IMR-90 (cell line): Measurements from ENCODE around the gene NAXE. TPM values are rescaled to one million over a fixed set of nuclear protein-coding genes. Genes with fewer than 3 reads are reported as not detected.

Source experiments
- ATAC-seq: fragments of 200-7000 bp; cut with Tn5 transposase; 2 replicates; pipeline ENCODE4 v1.9.1; 2020; ENCODE audit warnings: low read depth, mild to moderate bottlenecking, moderate library complexity
- BruUV-seq: library from RNA; stranded (reverse); fragments of 400-500 nt; replicated peaks from 2 replicates; lab custom pipeline; 2021; lab: Mats Ljungman, UMichigan
- CTCF ChIA-PET: fragments of 300-600 bp; formaldehyde crosslinking; extraction: SDS; loops from one replicate; lab custom pipeline; 2021; ENCODE audit warnings: antibody characterized with exemption; lab: Yijun Ruan, JAX
- POLR2A ChIA-PET: fragments of 300-600 bp; sonication (Branson Sonifier 250); formaldehyde crosslinking; loops from one replicate; lab custom pipeline; 2022; ENCODE audit warnings: antibody characterized with exemption; ENCODE audit not compliant: unreplicated experiment; lab: Charles Lee
- DNase-seq: peaks from one replicate; pipeline ENCODE4 v3.0.0; 2013
- H2AFZ ChIP-seq: replicated peaks from 2 replicates; pipeline ENCODE3; 2013; ENCODE audit warnings: low read length, mild to moderate bottlenecking; ENCODE audit not compliant: poor library complexity
- H2AK5ac ChIP-seq: 2 replicates; pipeline ENCODE4 v1.6.1; 2013; ENCODE audit warnings: low read depth, low read length, inconsistent platforms
- H2AK9ac ChIP-seq: replicated peaks from 2 replicates; pipeline ENCODE3; 2013; ENCODE audit warnings: mild to moderate bottlenecking, low read depth, low read length, moderate library complexity; ENCODE audit not compliant: poor library complexity
- H2BK120ac ChIP-seq: 2 replicates; pipeline ENCODE4 v1.6.1; 2013; ENCODE audit warnings: low read depth, low read length, inconsistent platforms
- H2BK15ac ChIP-seq: 3 replicates; pipeline ENCODE4 v1.6.1; 2013; ENCODE audit warnings: low read depth, low read length, inconsistent platforms
- H2BK20ac ChIP-seq: 2 replicates; pipeline ENCODE4 v1.6.1; 2013; ENCODE audit warnings: low read depth, mild to moderate bottlenecking, inconsistent platforms, low read length, moderate library complexity
- H2BK5ac ChIP-seq: 2 replicates; pipeline ENCODE4 v1.6.1; 2013; ENCODE audit warnings: mild to moderate bottlenecking, low read depth, low read length, inconsistent platforms; ENCODE audit not compliant: poor library complexity, severe bottlenecking
- H3K14ac ChIP-seq: replicated peaks from 2 replicates; pipeline ENCODE4 v1.6.1; 2013; ENCODE audit warnings: low read depth, low read length, inconsistent platforms
- H3K18ac ChIP-seq: 2 replicates; pipeline ENCODE4 v1.6.1; 2013; ENCODE audit warnings: low read depth, low read length, control low read depth
- H3K23ac ChIP-seq: 2 replicates; pipeline ENCODE4 v1.6.1; 2013; ENCODE audit warnings: low read depth, low read length, inconsistent platforms
- H3K27ac ChIP-seq: 2 replicates; pipeline ENCODE4 v1.5.1; 2013; ENCODE audit warnings: mild to moderate bottlenecking, control low read depth, low read length; ENCODE audit not compliant: insufficient read depth
- H3K27me3 ChIP-seq: 2 replicates; pipeline ENCODE4 v1.6.1; 2013; ENCODE audit warnings: low read length; ENCODE audit not compliant: control insufficient read depth, insufficient read depth
- H3K36me3 ChIP-seq: 2 replicates; pipeline ENCODE4 v1.6.1; 2013; ENCODE audit warnings: low read length, mixed read lengths; ENCODE audit not compliant: control insufficient read depth, insufficient read depth
- H3K4ac ChIP-seq: 2 replicates; pipeline ENCODE4 v1.6.1; 2013; ENCODE audit warnings: low read depth, low read length, inconsistent platforms
- H3K4me1 ChIP-seq: 2 replicates; pipeline ENCODE4 v1.6.1; 2013; ENCODE audit warnings: low read length, mixed read lengths; ENCODE audit not compliant: control insufficient read depth, insufficient read depth
- H3K4me2 ChIP-seq: 2 replicates; pipeline ENCODE4 v1.6.1; 2013; ENCODE audit warnings: low read depth, mild to moderate bottlenecking, control low read depth, low read length, moderate library complexity
- H3K4me3 ChIP-seq: 2 replicates; pipeline ENCODE4 v1.5.1; 2013; ENCODE audit warnings: low read depth, mild to moderate bottlenecking, control low read depth, low read length, moderate library complexity; ENCODE audit not compliant: insufficient read depth
- H3K56ac ChIP-seq: 2 replicates; pipeline ENCODE4 v1.6.1; 2013; ENCODE audit warnings: low read length, inconsistent platforms; ENCODE audit not compliant: insufficient read depth; ENCODE audit errors: extremely low read depth
- H3K79me1 ChIP-seq, 2 experiments: 2 replicates each; pipeline ENCODE4 v1.6.1; 2013; ENCODE audit warnings: low read length in 2 of 2, inconsistent platforms in 1 of 2, low read depth in 1 of 2
- H3K9ac ChIP-seq: 2 replicates; pipeline ENCODE4 v1.6.1; 2013; ENCODE audit warnings: low read depth, low read length, control low read depth
- H3K9me1 ChIP-seq: 2 replicates; pipeline ENCODE4 v1.6.1; 2013; ENCODE audit warnings: low read length, inconsistent platforms; ENCODE audit not compliant: insufficient read depth
- H3K9me3 ChIP-seq: 2 replicates; pipeline ENCODE4 v1.6.1; 2013; ENCODE audit warnings: low read length; ENCODE audit not compliant: control insufficient read depth, insufficient read depth
- H4K20me1 ChIP-seq: 2 replicates; pipeline ENCODE4 v1.6.1; 2013; ENCODE audit warnings: low read length, inconsistent platforms; ENCODE audit not compliant: insufficient read depth
- H4K5ac ChIP-seq: 2 replicates; pipeline ENCODE4 v1.6.1; 2013; ENCODE audit warnings: mild to moderate bottlenecking, low read depth, low read length, control low read depth
- H4K8ac ChIP-seq, 2 experiments: 2 replicates each; pipeline ENCODE4 v1.6.1; 2013; ENCODE audit warnings: low read depth in 2 of 2, low read length in 2 of 2, control low read depth in 1 of 2, inconsistent platforms in 1 of 2
- H4K91ac ChIP-seq: 2 replicates; pipeline ENCODE4 v1.6.1; 2013; ENCODE audit warnings: low read depth, low read length, inconsistent platforms; ENCODE audit not compliant: insufficient read depth
- BHLHE40 ChIP-seq: fragments of 150-350 bp; IDR thresholded peaks from 2 replicates; pipeline ENCODE4 v1.6.1; 2016; ENCODE audit warnings: mild to moderate bottlenecking, low read depth, low read length
- MXI1 ChIP-seq: IDR thresholded peaks from 2 replicates; pipeline ENCODE4 v1.6.1; 2012; ENCODE audit warnings: low read depth, mild to moderate bottlenecking, low read length, moderate library complexity, borderline replicate concordance
- RAD21 ChIP-seq: IDR thresholded peaks from 2 replicates; pipeline ENCODE4 v1.6.1; 2012; ENCODE audit warnings: low read length, improper control_type of control experiment
- WGBS, 2 experiments: methylation state at CpG; one replicate each; pipeline versions ENCODE4 v1.1.5 to v1.1.7; 2013; ENCODE audit warnings: missing lambda C conversion rate in 2 of 2; ENCODE audit not compliant: insufficient read length in 1 of 2; ENCODE audit errors: extremely low coverage in 2 of 2; 5-methylcytosine and 5-hydroxymethylcytosine counted together
- dilution Hi-C: fragments of 300-500 bp; cut with HindIII; formaldehyde crosslinking; loops from one replicate; pipeline ENCODE4 v1.14.3; 2018; ENCODE audit warnings: low sequenced_read_pairs; ENCODE audit not compliant: unreplicated experiment
- in situ Hi-C: fragments of 300-500 bp; cut with MboI; formaldehyde crosslinking; loops from 3 replicates; pipeline ENCODE4 v1.14.3; 2019; ENCODE audit warnings: low sequenced_read_pairs, inconsistent platforms, mixed read lengths
- intact Hi-C: fragments of 100-400 bp; cut with micrococcal nuclease; formaldehyde crosslinking; loops from 2 replicates; pipeline ENCODE4 v1.10.0; 2022
- polyA plus RNA-seq, 3 experiments: library from polyadenylated mRNA; depleted of rRNA; stranded (reverse); fragments of >200 nt; gene quantifications; 2 replicates each; pipeline ENCODE4 v1.2.3, GENCODE V29; 2012; ENCODE audit warnings: low replicate concordance in 1 of 3
- total RNA-seq: library from RNA; depleted of rRNA; stranded (reverse); fragments of >200 nt; gene quantifications from 2 replicates; pipeline ENCODE4 v1.2.3, GENCODE V29; 2012
- TF ChIP-seq, protein P1 (sequence below): fragments of 150-350 bp; IDR thresholded peaks from 2 replicates; pipeline ENCODE4 v1.6.1; 2016; ENCODE audit warnings: low read depth, mild to moderate bottlenecking, low read length, moderate library complexity, borderline replicate concordance

The NAXE gene
- total and polyA plus RNA-seq, 2 of the 4 experiments (the other 2 are of a cell fraction), result 61.0 to 74.2 TPM

DNA sequence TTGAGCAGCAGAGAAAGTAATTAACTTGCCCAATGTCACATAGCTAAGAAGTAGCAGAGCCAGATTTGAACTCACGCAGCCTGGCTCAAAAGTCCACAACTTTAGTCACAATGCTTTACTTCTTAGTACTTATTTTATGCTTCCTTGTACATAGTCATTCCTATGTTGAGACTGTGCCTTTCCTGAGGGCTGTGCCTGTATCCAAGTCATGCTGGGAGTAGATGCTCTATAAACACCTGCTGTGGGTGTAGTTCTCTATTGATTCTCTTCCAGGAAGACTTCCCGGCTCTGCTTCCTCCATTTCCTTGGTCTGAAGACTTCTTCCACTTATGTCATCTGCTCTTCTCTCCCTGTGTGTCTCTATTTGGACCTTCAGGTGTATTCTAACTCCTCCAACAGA lies 35.9 kb upstream of the NAXE start:
- Histone ChIP-seq H4K5ac (no peak overlapping the region), H2AFZ (no peak overlapping the region), H3K27ac (no peak overlapping the region), H3K4ac (no peak overlapping the region), H3K9me3 (no peaks in the 10 kb centered on the region), H3K4me3 (no peak overlapping the region), H3K9me1 (peaks cover 8% of the 10 kb centered on the region), H2AK9ac (no peak overlapping the region), H3K27me3 (no peaks in the 10 kb centered on the region), H2BK5ac (no peak overlapping the region), H3K4me1 (peaks cover 1% of the 10 kb centered on the region; the same call in 1 of the 2 replicates), H2AK5ac (no peak overlapping the region), H2BK20ac (no peak overlapping the region), H3K23ac (no peak overlapping the region), H3K79me1 (peaks cover 0 to 22% of the 10 kb centered on the region in 2 experiments; a peak in 2 of 4 replicates), H2BK15ac (no peak overlapping the region), H3K18ac (no peak overlapping the region), H3K9ac (no peak overlapping the region), H2BK120ac (no peak overlapping the region), H4K8ac (no peak overlapping the region), H3K4me2 (no peak overlapping the region), H4K91ac (no peak overlapping the region), H3K56ac (no peak overlapping the region), H3K36me3 (peaks cover 8% of the 10 kb centered on the region), H3K14ac (no peak overlapping the region), H4K20me1 (no peaks in the 10 kb centered on the region)
- in situ Hi-C loops (no loop called here), dilution Hi-C loops (no loop called here), intact Hi-C loops (no loop called here)
- ChIA-PET POLR2A (no interaction called here), CTCF (interaction anchor here (0.6 kb wide), 1 partner anchor 1294 kb away, joined by 3 read pairs; no protein-coding TSS in a partner anchor)
- TF ChIP-seq BHLHE40 (no peak), MXI1 (no peak), RAD21 (no peak)
- TF ChIP-seq, protein P1, sequence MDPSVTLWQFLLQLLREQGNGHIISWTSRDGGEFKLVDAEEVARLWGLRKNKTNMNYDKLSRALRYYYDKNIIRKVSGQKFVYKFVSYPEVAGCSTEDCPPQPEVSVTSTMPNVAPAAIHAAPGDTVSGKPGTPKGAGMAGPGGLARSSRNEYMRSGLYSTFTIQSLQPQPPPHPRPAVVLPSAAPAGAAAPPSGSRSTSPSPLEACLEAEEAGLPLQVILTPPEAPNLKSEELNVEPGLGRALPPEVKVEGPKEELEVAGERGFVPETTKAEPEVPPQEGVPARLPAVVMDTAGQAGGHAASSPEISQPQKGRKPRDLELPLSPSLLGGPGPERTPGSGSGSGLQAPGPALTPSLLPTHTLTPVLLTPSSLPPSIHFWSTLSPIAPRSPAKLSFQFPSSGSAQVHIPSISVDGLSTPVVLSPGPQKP, result no peak
- BruUV-seq, result no TSS peak
- ATAC-seq (no peak), DNase-seq (no peak)
- WGBS, 2 experiments, result no CpG with 5 or more reads among the region's 2 CpGs
